Sigmoid colon (tissue), 7 donors: ENCODE data around the gene C10orf120. TPM values are rescaled to one million over a fixed set of nuclear protein-coding genes. Genes with fewer than 3 reads are reported as not detected.

Source experiments
- DNase-seq: peaks from one replicate; pipeline ENCODE4 v3.0.0-alpha.2; 2019
- H3K27ac ChIP-seq, 4 donors: fragments of 200-600 bp; sonication (generic); one replicate each; pipeline ENCODE4 v1.5.1; 2016 to 2019; ENCODE audit warnings: mild to moderate bottlenecking in 1 of 4
- H3K27me3 ChIP-seq, 3 donors: fragments of 200-600 bp; sonication (generic); one replicate each; pipeline ENCODE4 v1.5.1; 2019; ENCODE audit warnings: mild to moderate bottlenecking in 1 of 3
- H3K36me3 ChIP-seq, 4 donors: fragments of 200-600 bp; sonication (generic); one replicate each; pipeline ENCODE4 v1.5.1; 2016 to 2019
- H3K4me1 ChIP-seq, 4 donors: fragments of 200-600 bp; sonication (generic); one replicate each; pipeline ENCODE4 v1.5.1; 2017 to 2019
- H3K4me3 ChIP-seq, 4 donors: fragments of 200-600 bp; sonication (generic); one replicate each; pipeline ENCODE4 v1.5.1; 2017 to 2019; ENCODE audit warnings: mild to moderate bottlenecking in 2 of 4, moderate library complexity in 1 of 4
- H3K9me3 ChIP-seq, 4 donors: fragments of 200-600 bp in 3 of 4; sonication (generic) in 3 of 4; one replicate each; pipeline versions ENCODE4 v1.5.1 to v1.6.1; 2013 to 2019
- CTCF ChIP-seq, 4 experiments: fragments of 450-650 bp in 3 of 4; fragments of 200-600 bp in 1 of 4; IDR thresholded peaks; one replicate each; pipeline ENCODE4 v1.5.1; 2016 to 2019; ENCODE audit warnings: antibody characterized with exemption in 4 of 4, mild to moderate bottlenecking in 3 of 4, moderate library complexity in 2 of 4
- EP300 ChIP-seq, 4 donors: sonication (generic); formaldehyde crosslinking; IDR thresholded peaks; one replicate each; pipeline ENCODE4 v1.6.1; 2017; ENCODE audit warnings: antibody characterized with exemption in 4 of 4
- POLR2A ChIP-seq, 2 donors: fragments of 450-650 bp; IDR thresholded peaks; one replicate each; pipeline ENCODE4 v1.6.1; 2016; ENCODE audit warnings: antibody characterized with exemption in 2 of 2, mild to moderate bottlenecking in 2 of 2, moderate library complexity in 2 of 2
- POLR2AphosphoS5 ChIP-seq, 4 donors: sonication (generic); formaldehyde crosslinking; IDR thresholded peaks; one replicate each; pipeline ENCODE4 v1.6.1; 2017; ENCODE audit warnings: antibody characterized with exemption in 4 of 4
- WGBS, 2 donors: extraction: QIAGEN DNeasy Blood & Tissue Kit; methylation state at CpG; one replicate each; pipeline ENCODE4 v1.1.7; 2013; 5-methylcytosine and 5-hydroxymethylcytosine counted together
- intact Hi-C: fragments of 100-400 bp; cut with DNase I; formaldehyde crosslinking; loops from one replicate; pipeline ENCODE4 v1.15.1; 2023
- polyA plus RNA-seq, 3 donors: library from polyadenylated mRNA; stranded (reverse); fragments of 200-250 nt; gene quantifications; one replicate each; pipeline ENCODE4 v1.2.3, GENCODE V29; 2013
- total RNA-seq, 4 donors: library from RNA; depleted of rRNA; stranded (reverse); fragments of >200 nt; gene quantifications; one replicate each; pipeline ENCODE4 v1.1.0, GENCODE V29; 2016
- donor health status: healthy with polysubstance abuse.
- donor health status: Bipolar disorder and iron deficiency.
- donor health status: healthy.

Gene C10orf120
- total and polyA plus RNA-seq, 7 donors: not detected

DNA sequence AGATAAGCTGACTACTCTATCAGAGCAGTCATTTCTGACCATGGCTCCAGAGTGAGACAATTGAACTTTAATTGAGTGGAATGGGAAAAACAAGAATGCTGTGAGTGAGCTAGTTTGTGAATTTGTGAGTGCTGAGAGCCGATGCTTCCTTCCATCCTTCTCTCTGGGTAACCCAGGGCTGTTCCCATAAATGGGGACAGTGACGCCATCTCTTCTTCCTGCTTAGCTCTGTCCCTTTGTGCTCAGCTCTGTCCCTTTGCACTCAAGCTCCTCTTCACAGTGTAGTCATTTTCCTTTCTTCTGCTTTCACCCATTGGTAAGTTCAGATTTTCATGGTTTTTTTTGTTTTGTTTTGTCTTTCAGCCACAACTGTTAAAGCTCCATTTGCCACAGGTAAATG, 24.4 kb downstream of the C10orf120 start:
- H3K4me3 ChIP-seq: no peak overlapping the region
- 54 to 77% methylated on average over 2 of the region's 2 CpGs for WGBS, 2 donors
- no peaks in the 10 kb centered on the region for H3K9me3 ChIP-seq
- no peak for DNase-seq
- H3K4me1 ChIP-seq: peaks cover 0 to 19% (median 3%) of the 10 kb centered on the region in 4 donors
- H3K27ac ChIP-seq: no peak overlapping the region
- no peaks in the 10 kb centered on the region for H3K27me3 ChIP-seq
- no peak for TF ChIP-seq EP300 (IDR thresholded peaks at IDR 0.05)
- TF ChIP-seq CTCF (IDR thresholded peaks at IDR 0.05): no peak
- no peak for TF ChIP-seq POLR2A (IDR thresholded peaks at IDR 0.05)
- TF ChIP-seq POLR2AphosphoS5 (IDR thresholded peaks at IDR 0.05): no peak
- intact Hi-C loops: no loop called here
- H3K36me3 ChIP-seq: no peaks in the 10 kb centered on the region

GRCh38 chr10:122674781-122675180, 24.9 kb downstream of the C10orf120 start:
- no peaks in the 10 kb centered on the region for H3K9me3 ChIP-seq
- TF ChIP-seq CTCF (IDR thresholded peaks at IDR 0.05) (no peak), EP300 (IDR thresholded peaks at IDR 0.05) (no peak), POLR2A (IDR thresholded peaks at IDR 0.05) (no peak), POLR2AphosphoS5 (IDR thresholded peaks at IDR 0.05) (no peak)
- 55 to 74% methylated on average over 8 of the region's 8 CpGs for WGBS, 2 donors
- no peaks in the 10 kb centered on the region for H3K27me3 ChIP-seq
- intact Hi-C loops: no loop called here
- DNase-seq: no peak
- H3K4me3 ChIP-seq: no peak overlapping the region
- H3K36me3 ChIP-seq: no peaks in the 10 kb centered on the region
- peaks cover 0 to 19% (median 3%) of the 10 kb centered on the region in 4 donors for H3K4me1 ChIP-seq
- H3K27ac ChIP-seq: no peak overlapping the region

DNA sequence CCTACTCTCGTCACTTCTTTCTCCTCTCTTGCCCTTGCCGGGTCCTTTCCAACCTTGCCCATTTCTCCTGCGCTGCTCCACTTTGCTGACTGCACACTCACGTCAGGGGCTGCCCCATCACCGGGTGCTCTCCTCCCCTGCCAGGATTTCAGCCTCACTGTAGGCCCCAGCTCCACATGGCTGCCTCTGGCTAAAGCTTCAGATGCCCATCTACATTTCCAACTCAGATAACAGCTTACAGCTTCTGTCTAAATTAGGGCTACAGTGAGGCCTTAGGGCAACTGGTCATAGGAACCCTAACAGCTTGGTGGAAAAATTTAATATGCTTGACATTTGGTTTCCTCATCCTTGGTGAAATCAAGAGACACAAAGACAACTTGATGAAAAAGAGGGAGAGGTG, 25.9 kb downstream of the C10orf120 start:
- H3K9me3 ChIP-seq: no peaks in the 10 kb centered on the region
- no peaks in the 10 kb centered on the region for H3K27me3 ChIP-seq
- H3K4me3 ChIP-seq: no peak overlapping the region
- intact Hi-C loops: no loop called here
- 81 to 84% methylated on average over 5 of the region's 5 CpGs for WGBS, 2 donors
- peaks cover 0 to 19% (median 3%) of the 10 kb centered on the region in 4 donors for H3K4me1 ChIP-seq
- TF ChIP-seq POLR2AphosphoS5 (IDR thresholded peaks at IDR 0.05) (no peak), EP300 (IDR thresholded peaks at IDR 0.05) (no peak), CTCF (IDR thresholded peaks at IDR 0.05) (no peak), POLR2A (IDR thresholded peaks at IDR 0.05) (no peak)
- no peaks in the 10 kb centered on the region for H3K36me3 ChIP-seq
- H3K27ac ChIP-seq: no peak overlapping the region
- no peak for DNase-seq

DNA sequence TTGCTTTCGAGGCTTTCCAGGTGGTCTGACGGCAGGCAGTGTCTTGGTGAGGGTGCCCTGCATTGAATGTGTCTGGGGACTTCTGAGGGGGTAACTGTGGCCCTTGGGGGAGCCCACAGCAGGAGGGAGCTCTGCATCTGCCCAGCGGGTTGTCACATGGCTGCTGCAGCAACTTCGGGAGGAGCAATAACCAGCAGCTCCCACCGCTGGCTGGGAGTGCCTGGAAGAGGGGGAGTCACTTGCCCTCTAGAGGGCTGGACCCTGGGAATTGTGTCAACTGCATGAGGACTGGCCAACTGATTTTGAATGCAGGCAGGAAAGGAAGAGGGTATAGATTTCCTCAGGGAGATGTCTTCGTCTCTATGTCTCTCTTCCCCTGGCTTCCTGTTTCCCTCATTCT, 26.4 kb downstream of the C10orf120 start:
- no peak overlapping the region for H3K4me3 ChIP-seq
- H3K4me1 ChIP-seq: peaks cover 0 to 19% (median 3%) of the 10 kb centered on the region in 4 donors
- H3K9me3 ChIP-seq: no peaks in the 10 kb centered on the region
- intact Hi-C loops: no loop called here
- WGBS, 2 donors: 48 to 61% methylated on average over 6 of the region's 6 CpGs
- DNase-seq: no peak
- H3K27ac ChIP-seq: peak overlapping the region in 2 of 4 donors; percentile 8 to 49
- TF ChIP-seq CTCF (IDR thresholded peaks at IDR 0.05) (no peak), POLR2AphosphoS5 (IDR thresholded peaks at IDR 0.05) (no peak), POLR2A (IDR thresholded peaks at IDR 0.05) (no peak), EP300 (IDR thresholded peaks at IDR 0.05) (no peak)
- no peaks in the 10 kb centered on the region for H3K36me3 ChIP-seq
- no peaks in the 10 kb centered on the region for H3K27me3 ChIP-seq

- WGBS, 2 donors: 90 to 97% methylated on average over 4 of the region's 4 CpGs
- intact Hi-C loops: no loop called here
Observed at GRCh38 chr10:122672655-122673054, 27.0 kb downstream of the C10orf120 start.

More at GRCh38 chr10:122672655-122673054, 27.0 kb downstream of the C10orf120 start:
- Histone ChIP-seq H3K4me1 (peaks cover 0 to 19% (median 3%) of the 10 kb centered on the region in 4 donors), H3K36me3 (no peaks in the 10 kb centered on the region), H3K4me3 (no peak overlapping the region), H3K27ac (peak overlapping the region in 2 of 4 donors; percentile 8 to 49), H3K9me3 (no peaks in the 10 kb centered on the region), H3K27me3 (no peaks in the 10 kb centered on the region)
- no peak for DNase-seq
- TF ChIP-seq POLR2A (IDR thresholded peaks at IDR 0.05): no peak
- TF ChIP-seq EP300 (IDR thresholded peaks at IDR 0.05): no peak
- TF ChIP-seq POLR2AphosphoS5 (IDR thresholded peaks at IDR 0.05): peak in 1 of 4 donors; percentile 30
- no peak for TF ChIP-seq CTCF (IDR thresholded peaks at IDR 0.05)
